NCI-H1694 (cell line): Measurements from ENCODE around the gene KAT8.
"Not testable (repeated sequence)": the region's sequence is repeated elsewhere in the genome, so short reads cannot be mapped to it uniquely, and the experiment has no call there.

Source experiments
- DNase-seq: peaks from one replicate; lab custom pipeline; 2025; lab: John Stamatoyannopoulos, UW

Gene KAT8

GRCh38 chr16:31132303-31132979, 15.0 kb downstream of the KAT8 start:
- no peak for DNase-seq

- no peak for DNase-seq
Observed at GRCh38 chr16:31133046-31133501, 15.6 kb downstream of the KAT8 start.

GRCh38 chr16:31134091-31134571, 16.7 kb downstream of the KAT8 start:
- no peak for DNase-seq

- peak; percentile 6 for DNase-seq
Observed at GRCh38 chr16:31134625-31135534, 17.4 kb downstream of the KAT8 start.

- no peak for DNase-seq
Observed at GRCh38 chr16:31135535-31136286, 18.2 kb downstream of the KAT8 start, which contains the start of gene PRSS8. PRSS8 (minus strand) TSS chr16:31135727; CDS start chr16:31135498, 229 bp downstream.

GRCh38 chr16:31136287-31136662, 18.8 kb downstream of the KAT8 start:
- no peak for DNase-seq

- DNase-seq: not testable (repeated sequence)
Observed at GRCh38 chr16:31136822-31137499, 19.5 kb downstream of the KAT8 start.

- no peak for DNase-seq
Observed at GRCh38 chr16:31138621-31139578, 21.4 kb downstream of the KAT8 start.

GRCh38 chr16:31141071-31141469, 23.6 kb downstream of the KAT8 start:
- DNase-seq: not testable (repeated sequence)

- DNase-seq: no peak
Observed at GRCh38 chr16:31141489-31142108, 24.1 kb downstream of the KAT8 start.

- peak; percentile 93 for DNase-seq
Observed at GRCh38 chr16:31142109-31143010, 24.9 kb downstream of the KAT8 start.

GRCh38 chr16:31143011-31143693, 25.7 kb downstream of the KAT8 start:
- DNase-seq: no peak

GRCh38 chr16:31143694-31144148, 26.3 kb downstream of the KAT8 start:
- no peak for DNase-seq

- not testable (repeated sequence) for DNase-seq
Observed at GRCh38 chr16:31144418-31144817, 27.0 kb downstream of the KAT8 start.

GRCh38 chr16:31145398-31145990, 28.0 kb downstream of the KAT8 start:
- DNase-seq: no peak

GRCh38 chr16:31147574-31147973, 30.1 kb downstream of the KAT8 start:
- no peak for DNase-seq

- no peak for DNase-seq
Observed at GRCh38 chr16:31148281-31148728, 30.8 kb downstream of the KAT8 start.

- DNase-seq: no peak
Observed at GRCh38 chr16:31148896-31149295, 31.4 kb downstream of the KAT8 start.
